ENCODE data around the gene PHACTR3. TPM values are rescaled to one million over a fixed set of nuclear protein-coding genes. Genes with fewer than 3 reads are reported as not detected.

Gene PHACTR3
- total RNA-seq, 1 donor from 2014 or later, result 22.3 TPM

- Mint-ChIP-seq H3K27me3 (ENCODE audit: low read depth) (peaks cover 46% of the 10 kb centered on the region), H3K27ac (ENCODE audit: unreplicated experiment) (no peak overlapping the region), H3K36me3 (ENCODE audit: low read depth) (peaks cover 20% of the 10 kb centered on the region), H3K4me3 (no peak overlapping the region), H3K9me3 (peaks cover 19% of the 10 kb centered on the region), H3K4me1 (peaks cover 22% of the 10 kb centered on the region)
- TF ChIP-seq CTCF (conservative IDR thresholded peaks at IDR 0.05), result no peak
- DNase-seq (ENCODE audit: low read depth, low spot score), result no peak
Measured at GRCh38 chr20:59645761-59646171, 41.4 kb downstream of the PHACTR3 start.

DNA sequence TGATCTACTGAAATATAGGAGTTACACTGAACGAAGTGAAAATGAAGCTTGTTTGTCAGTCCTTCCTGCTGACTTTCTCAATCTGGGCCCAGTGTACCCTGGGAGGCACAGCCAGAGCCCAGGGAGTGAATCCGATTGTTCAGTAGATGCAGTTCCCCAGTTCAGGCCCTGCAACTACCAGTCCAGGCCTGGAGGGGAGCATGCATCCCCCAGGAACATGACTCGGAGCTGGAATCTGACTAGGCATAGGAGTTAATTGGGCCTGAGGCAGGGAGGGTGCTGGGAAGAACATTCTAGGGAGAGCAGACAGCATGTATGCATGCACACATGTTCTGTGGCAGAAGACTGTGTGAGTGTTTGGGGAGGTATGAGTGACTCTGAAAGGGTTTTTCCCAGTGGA lies 42.1 kb downstream of the PHACTR3 start:
- no peak overlapping the region for H3K27ac Mint-ChIP-seq (ENCODE audit: unreplicated experiment)

GRCh38 chr20:59647271-59647670 lies 42.9 kb downstream of the PHACTR3 start:
- H3K4me3 Mint-ChIP-seq, result no peak overlapping the region
- peaks cover 17% of the 10 kb centered on the region for H3K9me3 Mint-ChIP-seq
- H3K4me1 Mint-ChIP-seq, result peaks cover 22% of the 10 kb centered on the region
- peaks cover 51% of the 10 kb centered on the region for H3K27me3 Mint-ChIP-seq (ENCODE audit: low read depth)
- no peak for TF ChIP-seq CTCF (conservative IDR thresholded peaks at IDR 0.05)
- no peak overlapping the region for H3K27ac Mint-ChIP-seq (ENCODE audit: unreplicated experiment)
- no peak for DNase-seq (ENCODE audit: low read depth, low spot score)
- peaks cover 17% of the 10 kb centered on the region for H3K36me3 Mint-ChIP-seq (ENCODE audit: low read depth)

More for the DNA sequence above, 42.1 kb downstream of the PHACTR3 start:
- peaks cover 47% of the 10 kb centered on the region for H3K27me3 Mint-ChIP-seq (ENCODE audit: low read depth)
- no peak for DNase-seq (ENCODE audit: low read depth, low spot score)
- TF ChIP-seq CTCF (conservative IDR thresholded peaks at IDR 0.05), result no peak
- H3K36me3 Mint-ChIP-seq (ENCODE audit: low read depth), result peaks cover 17% of the 10 kb centered on the region
- no peak overlapping the region for H3K4me3 Mint-ChIP-seq
- peaks cover 19% of the 10 kb centered on the region for H3K9me3 Mint-ChIP-seq
- peaks cover 22% of the 10 kb centered on the region for H3K4me1 Mint-ChIP-seq

DNA sequence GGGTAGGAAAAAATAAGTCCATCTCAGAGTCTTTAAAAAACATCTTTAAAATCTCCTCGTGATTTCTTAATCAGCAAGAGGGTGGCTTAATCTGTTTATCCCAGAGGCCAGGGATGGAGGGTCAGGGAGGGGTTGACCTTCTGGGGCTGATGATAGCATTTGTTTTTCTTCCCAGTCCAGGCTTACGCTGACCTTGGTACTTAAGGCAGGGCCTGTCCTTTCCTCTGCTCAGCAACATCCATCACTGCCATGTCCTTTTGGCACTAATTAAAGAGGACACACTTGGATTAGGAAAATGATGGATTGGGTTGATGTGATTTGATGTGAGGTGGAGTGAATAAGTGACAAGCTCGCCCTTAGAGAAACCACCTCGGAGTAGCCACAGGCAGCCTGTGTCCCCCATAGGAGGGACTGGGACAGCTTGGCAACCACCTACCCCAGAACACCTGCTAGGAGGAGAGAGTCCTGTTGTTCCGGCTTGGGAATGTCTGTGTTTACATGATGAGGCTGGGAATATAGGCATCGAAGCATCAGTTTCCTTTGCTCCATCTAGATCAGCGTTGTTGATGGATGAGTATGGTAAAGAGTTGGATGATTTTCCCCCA lies 44.2 kb downstream of the PHACTR3 start:
- H3K27me3 Mint-ChIP-seq (ENCODE audit: low read depth), result peaks cover 54% of the 10 kb centered on the region
- TF ChIP-seq CTCF (conservative IDR thresholded peaks at IDR 0.05), result no peak
- no peak for DNase-seq (ENCODE audit: low read depth, low spot score)

GRCh38 chr20:59650418-59650817 lies 46.1 kb downstream of the PHACTR3 start:
- Mint-ChIP-seq H3K4me3 (no peak overlapping the region), H3K36me3 (ENCODE audit: low read depth) (peaks cover 12% of the 10 kb centered on the region), H3K9me3 (peaks cover 18% of the 10 kb centered on the region), H3K27ac (ENCODE audit: unreplicated experiment) (no peak overlapping the region), H3K4me1 (peaks cover 13% of the 10 kb centered on the region), H3K27me3 (ENCODE audit: low read depth) (peaks cover 60% of the 10 kb centered on the region)
- DNase-seq (ENCODE audit: low read depth, low spot score), result no peak
- no peak for TF ChIP-seq CTCF (conservative IDR thresholded peaks at IDR 0.05)

More for the DNA sequence above, 44.2 kb downstream of the PHACTR3 start:
- peaks cover 17% of the 10 kb centered on the region for H3K36me3 Mint-ChIP-seq (ENCODE audit: low read depth)
- H3K27ac Mint-ChIP-seq (ENCODE audit: unreplicated experiment), result no peak overlapping the region
- peak overlapping the region; percentile 27 for H3K4me3 Mint-ChIP-seq
- H3K4me1 Mint-ChIP-seq, result peaks cover 22% of the 10 kb centered on the region
- H3K9me3 Mint-ChIP-seq, result peaks cover 17% of the 10 kb centered on the region
